GM11168 (cell line): ENCODE data around the gene FEV.

Experiments
- in situ Hi-C: fragments of 300-500 bp; cut with MboI; formaldehyde crosslinking; loops from one replicate; pipeline ENCODE4 v1.12.0; 2022; ENCODE audit warnings: low sequenced_read_pairs; ENCODE audit not compliant: unreplicated experiment

Gene FEV

DNA sequence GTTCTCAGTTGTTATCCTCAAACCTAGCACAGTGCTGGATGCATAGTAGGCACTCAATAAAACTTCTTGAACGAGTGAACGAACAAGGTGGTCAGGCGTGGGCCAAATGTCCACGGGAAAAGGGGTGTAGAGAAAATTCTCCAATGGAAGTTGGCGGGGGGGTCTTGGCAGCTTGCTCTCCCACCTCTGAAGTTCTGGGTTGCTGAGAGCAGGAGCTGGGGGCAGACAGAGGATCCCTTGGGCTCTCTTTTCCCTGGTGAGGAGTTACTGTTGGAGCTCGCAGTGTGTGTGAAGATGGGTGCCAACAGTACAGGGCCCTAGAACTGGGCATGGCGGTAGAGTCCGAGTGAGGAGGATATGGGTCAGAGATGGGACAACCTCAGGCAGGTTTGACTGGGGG is 10.6 kb upstream of the FEV start:
- in situ Hi-C loops, result no loop called here

DNA sequence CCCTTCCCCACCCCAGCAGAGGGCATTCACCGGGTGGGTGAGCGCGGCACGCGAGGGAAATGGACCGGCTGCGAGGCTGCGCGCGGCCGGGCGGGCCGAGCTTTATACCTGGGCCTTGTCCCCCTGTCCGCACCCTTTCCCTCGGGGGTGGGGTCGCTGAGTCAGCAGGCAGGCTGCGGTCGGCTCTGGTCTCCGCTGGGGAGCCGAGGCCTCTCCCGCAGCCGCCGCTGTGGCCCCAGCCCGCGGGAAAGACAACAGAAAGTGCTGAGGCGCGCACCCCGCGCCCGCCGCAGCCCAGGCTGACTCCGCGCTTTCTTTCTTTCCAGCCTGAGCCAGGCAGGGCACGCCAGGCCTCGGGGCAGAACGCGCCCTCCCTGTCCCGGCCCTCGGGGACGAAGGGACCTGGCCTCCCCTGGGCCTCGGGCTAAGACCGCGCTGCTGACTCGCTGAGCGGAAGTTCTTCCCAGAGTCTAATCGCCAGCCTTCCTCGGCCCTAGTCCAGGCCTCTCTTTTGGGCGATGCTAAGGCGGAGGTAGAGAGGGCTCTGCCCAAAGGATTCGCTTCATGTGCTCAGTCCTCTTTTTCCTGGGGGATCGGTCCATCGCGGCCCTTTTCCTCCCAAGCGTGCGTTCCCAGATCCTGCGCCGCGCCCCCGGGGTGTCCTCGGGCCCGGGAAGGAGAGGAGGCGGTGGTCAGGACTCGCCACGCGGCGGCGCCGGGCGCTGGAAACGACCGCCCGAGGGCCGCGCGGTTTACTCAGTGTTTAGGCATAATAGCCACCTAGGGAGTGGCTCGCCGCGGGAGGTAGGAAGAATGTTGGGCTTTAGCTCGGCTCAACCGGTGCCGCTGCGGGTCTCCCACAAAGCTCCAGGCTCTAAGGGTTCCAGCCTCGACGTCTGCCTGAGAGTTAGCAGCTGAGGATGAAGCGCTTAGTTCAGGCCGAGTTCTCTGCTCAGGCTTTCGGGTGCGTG is 8.6 kb upstream of the FEV start, which contains the start of gene CRYBA2:
TSS of gene CRYBA2 (minus strand) at position 78 of the 971 bp plus-strand sequence. CDS start 246 bp downstream, outside the sequence.
- in situ Hi-C loops, result no loop called here

DNA sequence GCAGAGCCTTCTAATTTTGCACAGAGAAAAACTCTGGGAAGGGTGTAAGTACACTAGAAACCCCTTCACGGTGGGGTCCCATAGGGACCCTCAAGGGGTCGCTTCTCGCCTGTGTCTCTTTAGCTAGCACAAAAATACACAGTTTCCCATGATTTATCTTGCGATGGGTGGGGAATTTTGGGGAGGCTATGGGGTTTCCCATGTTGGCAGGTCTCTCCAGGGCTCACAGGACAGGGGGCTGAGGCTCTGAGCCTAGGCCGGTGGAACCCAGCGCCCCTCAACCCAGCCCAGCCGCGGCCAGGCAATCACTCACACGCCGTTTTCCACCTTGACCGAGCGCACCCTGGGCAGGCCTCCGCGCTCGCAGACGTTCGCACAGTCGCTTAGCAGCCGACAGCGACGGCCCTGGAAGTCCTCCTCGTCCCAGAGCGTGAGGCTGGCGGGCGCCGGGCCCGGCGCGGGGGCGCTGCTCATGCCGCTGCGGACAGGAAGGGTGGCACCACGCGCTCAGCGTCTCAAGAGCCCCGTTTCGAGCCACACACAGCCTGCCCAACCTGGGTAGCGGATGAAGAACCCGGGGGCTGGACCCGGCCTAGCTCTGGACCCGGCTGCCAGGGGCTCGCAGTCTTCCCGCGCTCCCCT is 7.8 kb upstream of the FEV start:
- in situ Hi-C loops, result no loop called here

GRCh38 chr2:218992196-218992595 is 7.2 kb upstream of the FEV start:
- in situ Hi-C loops, result no loop called here

- in situ Hi-C loops, result no loop called here
These were observed 6.7 kb upstream of the FEV start for GRCh38 chr2:218991674-218992168.

DNA sequence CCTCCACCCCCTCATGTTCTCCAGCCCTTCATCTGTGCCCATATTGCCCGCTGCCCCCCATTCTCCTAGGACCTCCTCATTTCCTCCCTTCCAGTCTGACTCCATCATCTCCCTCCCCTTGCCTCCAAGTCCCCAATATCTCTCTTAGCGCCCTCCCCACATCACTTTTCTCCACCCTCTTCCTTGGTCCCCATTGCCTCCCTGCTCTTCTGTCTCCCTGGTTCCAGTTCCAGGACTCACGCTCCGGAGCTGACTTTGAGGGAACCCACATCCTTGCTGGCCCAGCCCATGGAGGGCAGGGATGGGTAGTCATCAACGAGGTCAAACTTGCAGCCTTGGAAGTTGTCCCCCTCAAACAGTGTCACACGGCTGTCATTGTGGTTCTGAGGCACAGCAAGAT is 5.6 kb upstream of the FEV start:
- in situ Hi-C loops, result no loop called here

GRCh38 chr2:218990052-218990451 is 5.1 kb upstream of the FEV start:
- in situ Hi-C loops, result no loop called here

GRCh38 chr2:218988650-218989049 is 3.7 kb upstream of the FEV start:
- in situ Hi-C loops, result no loop called here

DNA sequence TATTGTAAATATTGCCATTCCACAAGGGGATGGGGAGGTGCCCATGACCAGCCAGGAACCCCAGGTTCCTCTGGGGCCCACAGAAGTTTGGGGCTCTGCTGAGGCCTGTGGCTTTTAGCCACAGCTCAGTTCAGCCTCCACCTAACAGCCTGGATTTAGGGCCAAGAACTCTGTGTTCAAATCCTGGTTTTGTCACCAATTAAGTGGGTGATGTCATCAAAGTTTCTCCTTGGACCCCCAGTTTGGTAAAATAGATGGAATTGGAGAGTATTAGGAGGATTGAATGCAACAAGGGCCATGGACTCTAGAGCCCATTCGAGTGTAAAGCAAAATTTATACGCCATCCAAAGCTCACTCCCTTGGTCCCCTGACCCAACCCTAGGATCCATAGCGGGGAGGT is 3.2 kb upstream of the FEV start:
- in situ Hi-C loops, result no loop called here

- in situ Hi-C loops, result no loop called here
These were observed 1.3 kb upstream of the FEV start for GRCh38 chr2:218986148-218986761.

- in situ Hi-C loops, result no loop called here
These were observed 524 bp upstream of the FEV start for GRCh38 chr2:218985325-218986091.

DNA sequence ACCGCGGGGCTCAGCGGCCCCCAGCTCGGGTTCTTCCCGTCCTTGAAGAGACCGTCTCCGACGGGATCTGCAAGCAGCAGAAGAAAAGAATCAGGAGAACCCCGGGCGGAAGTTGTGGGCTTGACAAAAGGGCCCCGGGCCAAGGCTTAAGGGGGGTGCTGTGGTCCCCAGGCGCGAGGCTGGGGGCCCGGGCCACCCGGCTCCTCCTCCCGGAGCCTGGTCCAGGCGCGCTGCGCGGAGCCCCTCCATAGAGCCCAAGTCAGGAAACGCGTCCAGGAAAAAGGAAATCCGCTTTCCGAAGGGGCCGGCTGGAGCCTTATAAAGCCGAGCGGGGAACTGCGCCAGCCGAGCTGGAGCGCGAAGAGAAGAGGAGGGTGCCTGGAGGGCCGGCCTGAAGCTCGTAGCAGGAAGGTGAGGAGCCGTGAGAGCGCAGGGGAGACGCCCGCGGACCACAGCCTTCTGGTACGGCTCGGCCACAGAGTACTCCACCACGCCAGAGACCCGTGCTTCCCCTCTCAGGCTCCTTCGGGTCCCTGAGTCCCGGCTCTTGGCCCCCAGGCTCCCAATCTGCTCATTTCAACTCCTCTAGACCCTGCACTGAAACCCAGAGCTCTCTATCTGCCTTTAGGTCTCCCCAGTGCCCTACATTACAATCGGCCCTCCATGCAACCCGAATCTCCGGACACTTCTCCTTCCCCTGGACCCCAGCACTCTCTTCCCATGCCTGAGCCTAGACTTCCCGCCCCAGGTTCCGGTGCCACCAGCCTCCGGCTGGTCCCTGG is 554 bp downstream of the FEV start:
- in situ Hi-C loops, result no loop called here

GRCh38 chr2:218983934-218984238 is 1.1 kb downstream of the FEV start:
- in situ Hi-C loops, result no loop called here

- in situ Hi-C loops, result no loop called here
These were observed 1.6 kb downstream of the FEV start for GRCh38 chr2:218983263-218983933.

DNA sequence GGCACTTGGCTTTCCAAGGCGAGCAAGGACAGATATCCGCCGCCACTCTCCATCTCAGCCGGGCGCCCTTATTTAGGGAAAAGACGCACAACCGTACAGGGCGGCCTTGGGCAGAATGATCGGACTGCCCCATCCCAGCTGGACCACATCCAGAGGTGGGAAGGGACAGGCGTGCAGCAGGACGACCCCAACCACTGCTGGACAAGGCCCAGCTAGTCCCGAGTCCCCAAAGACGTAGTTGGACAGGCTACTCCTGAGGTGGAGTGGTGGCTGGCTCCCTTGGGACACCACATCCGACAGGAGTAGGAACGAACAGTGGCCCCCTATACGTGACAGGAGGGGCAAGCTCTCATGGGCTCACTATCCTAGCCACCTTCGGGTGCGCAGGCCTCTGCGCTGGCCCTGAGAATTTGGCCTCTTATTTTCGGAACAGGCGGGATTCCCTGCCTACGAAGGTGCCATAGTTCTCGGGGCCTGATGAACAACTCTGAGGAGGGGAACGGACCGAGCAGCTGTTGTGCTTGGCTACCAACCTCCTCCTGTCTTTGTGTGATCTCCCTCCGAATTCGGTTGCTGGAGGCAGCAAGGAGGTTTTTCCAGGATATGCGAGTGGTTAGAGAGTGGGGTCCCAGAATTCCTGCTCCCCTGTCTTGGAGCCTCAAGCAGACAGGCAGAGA is 2.3 kb downstream of the FEV start:
- in situ Hi-C loops, result no loop called here

- in situ Hi-C loops, result no loop called here
These were observed 3.0 kb downstream of the FEV start for GRCh38 chr2:218981881-218982585.

DNA sequence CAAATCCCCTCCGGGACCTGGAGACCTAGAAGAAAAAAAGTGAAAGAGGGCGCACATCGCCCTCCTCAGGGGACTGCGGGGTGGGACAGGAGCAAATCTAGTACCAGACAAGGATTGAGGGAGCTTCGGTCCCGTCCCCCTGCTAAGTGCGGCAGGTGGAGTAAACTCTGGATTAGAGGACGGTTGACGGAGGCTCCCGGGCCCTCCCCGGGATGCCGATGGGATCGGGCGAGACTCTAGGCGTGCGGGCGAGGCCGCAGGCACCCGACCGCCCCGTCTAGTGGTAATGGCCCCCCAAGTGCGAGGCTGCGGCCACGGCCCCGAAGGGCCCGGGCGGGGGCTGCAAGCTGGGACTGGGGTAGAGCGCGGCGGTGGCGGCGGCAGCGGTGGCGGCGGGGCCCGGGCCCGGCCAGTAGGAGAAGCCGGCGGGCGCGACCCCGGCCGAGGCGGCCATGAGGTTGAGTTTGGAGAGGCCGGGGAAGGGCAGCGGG is 3.5 kb downstream of the FEV start:
- in situ Hi-C loops, result no loop called here
